Heart left ventricle (tissue), 16 donors: ENCODE data around the gene NCS1. TPM values are rescaled to one million over a fixed set of nuclear protein-coding genes. Genes with fewer than 3 reads are reported as not detected.
A peak's percentile ranks its signal among the peaks of the same experiment; 100 is the strongest.

Experiments
- ATAC-seq, 4 donors: fragments of 200-7000 bp; cut with Tn5 transposase; one replicate each; pipeline ENCODE4 v1.9.1; 2020 to 2022; ENCODE audit warnings: moderate library complexity in 4 of 4, mild to moderate bottlenecking in 3 of 4, moderate number of reproducible peaks in 1 of 4
- DNase-seq, 5 donors: peaks; one replicate each; pipeline ENCODE4 v3.0.0-alpha.2; 2020
- H3K27ac ChIP-seq, 12 donors: fragments of 200-600 bp; sonication (generic) in 4 of 12; one replicate each; pipeline versions ENCODE4 v1.5.0 to v1.8.0; 2016 to 2022; ENCODE audit warnings: mild to moderate bottlenecking in 2 of 12
- H3K27me3 ChIP-seq, 9 donors: fragments of 200-600 bp; sonication (generic) in 2 of 9; one replicate each; pipeline versions ENCODE4 v1.5.1 to v1.8.0; 2016 to 2022; ENCODE audit warnings: mild to moderate bottlenecking in 3 of 9
- H3K36me3 ChIP-seq, 9 donors: fragments of 200-600 bp; sonication (generic) in 2 of 9; one replicate each; pipeline versions ENCODE4 v1.5.0 to v1.8.0; 2018 to 2022; ENCODE audit warnings: mild to moderate bottlenecking in 2 of 9
- H3K4me1 ChIP-seq, 12 donors: fragments of 200-600 bp; sonication (generic) in 4 of 12; one replicate each; pipeline versions ENCODE4 v1.5.0 to v1.8.0; 2016 to 2022; ENCODE audit warnings: mild to moderate bottlenecking in 3 of 12
- H3K4me3 ChIP-seq, 12 donors: fragments of 200-600 bp; sonication (generic) in 4 of 12; one replicate each; pipeline versions ENCODE4 v1.5.0 to v1.8.0; 2017 to 2022; ENCODE audit warnings: mild to moderate bottlenecking in 9 of 12, moderate library complexity in 4 of 12
- H3K9me3 ChIP-seq, 12 donors: fragments of 200-600 bp; sonication (generic) in 4 of 12; one replicate each; pipeline versions ENCODE4 v1.5.0 to v1.8.0; 2016 to 2022; ENCODE audit warnings: mild to moderate bottlenecking in 1 of 12
- CTCF ChIP-seq, 12 donors: fragments of 200-600 bp; sonication (generic) in 4 of 12; IDR thresholded peaks; one replicate each; pipeline versions ENCODE4 v1.5.0 to v1.8.0; 2018 to 2022; ENCODE audit warnings: antibody characterized with exemption in 12 of 12, mild to moderate bottlenecking in 5 of 12
- POLR2A ChIP-seq, 2 donors: fragments of 450-650 bp; IDR thresholded peaks; one replicate each; pipeline ENCODE4 v1.6.1; 2017; ENCODE audit warnings: antibody characterized with exemption in 2 of 2, mild to moderate bottlenecking in 2 of 2, moderate library complexity in 2 of 2
- WGBS, 4 donors: extraction: QIAGEN DNeasy Blood & Tissue Kit in 2 of 4; methylation state at CpG; one replicate each; pipeline versions ENCODE4 v1.1.5 to v1.1.7; 2013 to 2018; 5-methylcytosine and 5-hydroxymethylcytosine counted together
- intact Hi-C, 10 donors: fragments of 100-400 bp; cut with DNase I; formaldehyde crosslinking; loops; one replicate each; pipeline versions ENCODE4 v1.11.1 to v1.14.2; 2022
- polyA plus RNA-seq, 2 donors: library from polyadenylated mRNA; stranded (reverse); fragments of 200-250 nt; gene quantifications; one replicate each; pipeline ENCODE4 v1.2.3, GENCODE V29; 2013
- total RNA-seq, 9 donors: library from RNA; depleted of rRNA in 2 of 9; stranded (reverse); fragments of >200 nt in 2 of 9; fragmentation: NEBNext Ultra II Directional in 3 of 9; extraction: Animal tissue kit (Norgen Biotek cat#: 25700) in 3 of 9; gene quantifications; one replicate each; pipeline versions ENCODE4 v1.1.0 to v1.2.4, GENCODE V29; 2016 to 2023
- donor health status: ischemic (EF 13 %, LVEDD 7.1; RV severe dilation, severe dysfunction).
- donor health status: healthy with polysubstance abuse.
- donor health status: DM: no; HTN: yes; CAD: no.
- donor health status: DM: no; HTN: no; CAD: no.
- donor health status: ischemic (EF 25% LVEDD 6.9; RV normal size, moderate dysfunction).
- donor health status: ischemic (EF 25% LVEDD 5.7; RV mildly dilated, moderate dysfunction).
- donor health status: healthy.
- donor health status: DM: yes; HTN: yes; CAD: no.
- donor health status: ischemic (EF 35%, LVEDD 5.7; RV mildly dilated, moderate dysfunction).
- donor health status: nonischemic (EF 11% LVEDD 7.7; RV severe dilation, severe dysfunction).
- donor health status: DM: yes; HTN: yes; CAD: no.
- donor health status: PGD.
- donor health status: ischemic (EF 29% LVEDD 5.4; RV normal size, mild dysfunction).
- donor health status: nonischemic (EF 23%, LVEDD 6.1; RV moderate dilation, normal function).

Gene NCS1
- total and polyA plus RNA-seq, 11 donors = 2.3 to 15.9 (median 9.4) TPM

- ATAC-seq (no peak), DNase-seq (no peak)
- peaks cover 0 to 44% (median 10%) of the 10 kb centered on the region in 12 donors for H3K4me1 ChIP-seq
- H3K4me3 ChIP-seq = no peak overlapping the region
- H3K27ac ChIP-seq = peak overlapping the region in 3 of 12 donors; percentile 19 to 77 (median 74)
- peaks cover 7 to 53% (median 37%) of the 10 kb centered on the region in 9 donors for H3K27me3 ChIP-seq
- intact Hi-C loops = loop anchor here in 2 of 10 donors (10.0 kb wide), 1 partner anchor 72 kb away; no protein-coding TSS in a partner anchor
- TF ChIP-seq POLR2A (IDR thresholded peaks at IDR 0.05) (no peak), CTCF (IDR thresholded peaks at IDR 0.05) (no peak)
- H3K9me3 ChIP-seq = no peaks in the 10 kb centered on the region
- no peaks in the 10 kb centered on the region for H3K36me3 ChIP-seq
- WGBS, 4 donors = 80 to 96% (median 84%) methylated on average over 6 to 7 of the region's 7 CpGs
Measured at GRCh38 chr9:130262771-130263170, 90.6 kb downstream of the NCS1 start.

- intact Hi-C loops = loop anchor here in 2 of 10 donors (10.0 kb wide), 1 partner anchor 71 kb away; no protein-coding TSS in a partner anchor
- DNase-seq = peak in 1 of 5 donors; percentile 50
- Histone ChIP-seq H3K9me3 (no peaks in the 10 kb centered on the region), H3K36me3 (no peaks in the 10 kb centered on the region), H3K4me3 (no peak overlapping the region), H3K27me3 (peaks cover 7 to 53% (median 37%) of the 10 kb centered on the region in 9 donors), H3K4me1 (peaks cover 0 to 52% (median 13%) of the 10 kb centered on the region in 12 donors), H3K27ac (peak overlapping the region in 6 of 12 donors; percentile 18 to 77 (median 40))
- peak in 3 of 4 donors; percentile 44 to 64 (median 52) for ATAC-seq
- 58 to 62% (median 59%) methylated on average over 5 to 10 of the region's 10 CpGs for WGBS, 4 donors
- TF ChIP-seq CTCF (IDR thresholded peaks at IDR 0.05) = peak in 4 of 12 donors; percentile 19 to 38 (median 24)
- no peak for TF ChIP-seq POLR2A (IDR thresholded peaks at IDR 0.05)
Measured at GRCh38 chr9:130263601-130264413, 91.6 kb downstream of the NCS1 start.

- no peak for TF ChIP-seq CTCF (IDR thresholded peaks at IDR 0.05)
- TF ChIP-seq POLR2A (IDR thresholded peaks at IDR 0.05) = no peak
- no peaks in the 10 kb centered on the region for H3K36me3 ChIP-seq
- H3K4me3 ChIP-seq = peak overlapping the region in 6 of 12 donors; percentile 42 to 63 (median 54)
- peaks cover 7 to 53% (median 37%) of the 10 kb centered on the region in 9 donors for H3K27me3 ChIP-seq
- H3K9me3 ChIP-seq = no peaks in the 10 kb centered on the region
- intact Hi-C loops = loop anchor here in 5 of 10 donors (5.0 to 10.0 kb wide), 3 partner anchors 58 to 78 kb away; no protein-coding TSS in a partner anchor
- DNase-seq (no peak), ATAC-seq (no peak)
- WGBS, 4 donors = 49 to 61% (median 54%) methylated on average over 16 to 18 of the region's 18 CpGs
- H3K4me1 ChIP-seq = peaks cover 0 to 52% (median 13%) of the 10 kb centered on the region in 12 donors
- H3K27ac ChIP-seq = peak overlapping the region in 5 of 12 donors; percentile 52 to 84 (median 73)
Measured at GRCh38 chr9:130264414-130265350, 92.5 kb downstream of the NCS1 start.
